Jurkat, Clone E6-1 (cell line): ENCODE measurements around the gene RUSF1. TPM values are rescaled to one million over a fixed set of nuclear protein-coding genes. Genes with fewer than 3 reads are reported as not detected.
"Not testable (repeated sequence)": the region's sequence is repeated elsewhere in the genome, so short reads cannot be mapped to it uniquely, and the experiment has no call there.

Experiments used
- DNase-seq: peaks from one replicate; pipeline ENCODE4 v3.0.0-alpha.2; 2011; ENCODE audit warnings: low read depth, low spot score
- H3K4me3 ChIP-seq: 2 replicates; pipeline ENCODE4 v1.5.1; 2011; ENCODE audit warnings: mild to moderate bottlenecking, low read length, control low read depth, moderate library complexity
- polyA plus RNA-seq: library from polyadenylated mRNA; unstranded; fragments of >200 nt; gene quantifications from one replicate; pipeline ENCODE4 v1.2.1, GENCODE V29; 2012; ENCODE audit warnings: missing spikeins; ENCODE audit not compliant: insufficient read length, insufficient read depth

Gene RUSF1
- polyA plus RNA-seq, result 106 TPM

DNA sequence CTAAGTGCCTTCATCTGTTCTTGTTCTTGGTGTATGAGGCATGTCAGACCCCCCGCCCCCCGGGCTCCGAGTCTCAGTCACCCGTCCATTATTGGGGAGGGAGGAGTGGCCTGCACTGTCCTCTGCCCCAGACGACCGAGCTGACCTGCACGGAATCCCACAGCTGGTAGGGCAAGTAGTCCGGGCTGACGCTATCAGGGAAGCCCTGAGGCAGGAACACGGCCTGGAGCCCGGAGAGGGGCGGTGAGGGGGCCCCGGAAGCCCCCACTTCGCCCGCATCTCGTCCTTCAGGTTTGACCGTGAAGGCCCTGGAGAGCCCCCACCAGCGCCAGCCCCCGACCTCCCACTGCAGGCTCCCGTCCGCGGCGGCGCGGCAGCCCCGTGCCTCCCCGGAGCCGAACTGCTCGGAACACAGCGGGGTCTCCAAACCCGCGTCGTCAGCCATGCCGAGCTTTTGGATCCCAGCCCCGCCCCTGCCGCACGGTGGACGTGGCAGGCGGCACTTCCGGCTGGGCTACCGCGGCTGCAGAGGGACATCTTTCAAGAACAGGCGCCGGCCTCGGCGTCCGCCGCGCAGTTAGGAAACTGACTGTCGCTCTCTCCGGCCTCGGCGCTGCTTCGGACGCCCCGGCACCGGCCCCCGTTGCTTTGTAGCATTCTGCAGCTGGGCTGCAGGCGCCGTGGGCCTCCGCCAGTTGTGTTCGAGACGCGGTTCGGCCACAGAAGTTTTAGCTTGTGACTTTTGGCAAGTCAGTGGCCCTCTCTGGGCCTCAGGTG, at the start of gene RUSF1:
RUSF1 (minus strand) TSS at position 463 of the 777 bp plus-strand sequence; CDS start at position 445, 18 bp downstream.
- DNase-seq, result peak; percentile 75
- H3K4me3 ChIP-seq, result peak within 1 kb of the TSS; percentile 73

DNA sequence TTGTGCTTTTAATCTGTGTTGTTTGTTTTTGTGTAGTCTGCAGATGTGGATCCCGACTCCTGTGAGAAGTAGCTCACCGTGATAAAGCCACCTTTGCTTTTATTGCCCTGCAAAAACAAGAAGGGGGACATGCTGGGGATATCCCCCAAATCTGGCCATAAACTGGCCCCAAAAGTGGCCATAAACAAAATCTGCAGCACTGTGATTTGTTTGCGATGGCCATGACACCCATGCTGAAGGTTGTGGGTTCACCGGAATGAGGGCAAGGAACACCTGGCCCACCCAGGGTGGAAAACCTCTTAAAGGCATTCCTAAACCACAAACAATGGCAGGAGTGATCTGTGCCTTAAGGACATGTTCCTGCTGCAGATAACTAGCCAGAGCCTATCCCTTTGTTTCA, 34.6 kb upstream of the RUSF1 start:
- no peak for DNase-seq
- H3K4me3 ChIP-seq, result no peak overlapping the region

DNA sequence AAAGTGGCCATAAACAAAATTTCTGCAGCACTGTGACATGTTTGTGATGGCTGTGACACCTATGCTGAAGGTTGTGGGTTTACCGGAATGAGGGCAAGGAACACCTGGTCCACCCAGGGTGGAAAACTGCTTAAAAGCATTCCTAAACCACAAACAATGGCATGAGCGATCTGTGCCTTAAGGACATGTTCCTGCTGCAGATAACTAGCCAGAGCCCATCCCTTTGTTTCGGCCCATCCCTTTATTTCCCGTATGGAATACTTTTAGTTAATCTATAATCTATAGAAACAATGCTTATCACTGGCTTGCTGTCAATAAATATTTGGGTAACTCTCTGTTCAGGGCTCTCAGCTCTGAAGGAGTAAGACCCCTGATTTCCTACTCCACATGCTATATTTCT, 31.6 kb upstream of the RUSF1 start:
- DNase-seq, H3K4me3 ChIP-seq: not testable (repeated sequence)

DNA sequence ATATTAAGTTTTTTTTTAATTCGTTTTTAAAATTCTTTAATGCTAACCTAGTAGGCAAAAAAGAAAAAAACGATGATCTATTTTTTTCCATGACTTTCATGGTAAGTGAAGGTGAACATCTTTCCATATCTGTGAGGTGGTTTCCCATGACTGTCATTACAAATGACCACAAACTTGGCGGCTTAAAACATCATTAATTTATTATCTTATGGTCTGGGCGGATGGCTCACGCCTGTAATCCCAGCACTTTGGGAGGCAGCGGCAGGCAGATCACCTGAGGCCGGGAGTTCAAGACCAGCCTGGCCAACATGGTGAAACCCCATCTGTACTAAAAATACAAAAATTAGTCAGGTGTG, 30.0 kb upstream of the RUSF1 start:
- H3K4me3 ChIP-seq, DNase-seq: not testable (repeated sequence)

DNA sequence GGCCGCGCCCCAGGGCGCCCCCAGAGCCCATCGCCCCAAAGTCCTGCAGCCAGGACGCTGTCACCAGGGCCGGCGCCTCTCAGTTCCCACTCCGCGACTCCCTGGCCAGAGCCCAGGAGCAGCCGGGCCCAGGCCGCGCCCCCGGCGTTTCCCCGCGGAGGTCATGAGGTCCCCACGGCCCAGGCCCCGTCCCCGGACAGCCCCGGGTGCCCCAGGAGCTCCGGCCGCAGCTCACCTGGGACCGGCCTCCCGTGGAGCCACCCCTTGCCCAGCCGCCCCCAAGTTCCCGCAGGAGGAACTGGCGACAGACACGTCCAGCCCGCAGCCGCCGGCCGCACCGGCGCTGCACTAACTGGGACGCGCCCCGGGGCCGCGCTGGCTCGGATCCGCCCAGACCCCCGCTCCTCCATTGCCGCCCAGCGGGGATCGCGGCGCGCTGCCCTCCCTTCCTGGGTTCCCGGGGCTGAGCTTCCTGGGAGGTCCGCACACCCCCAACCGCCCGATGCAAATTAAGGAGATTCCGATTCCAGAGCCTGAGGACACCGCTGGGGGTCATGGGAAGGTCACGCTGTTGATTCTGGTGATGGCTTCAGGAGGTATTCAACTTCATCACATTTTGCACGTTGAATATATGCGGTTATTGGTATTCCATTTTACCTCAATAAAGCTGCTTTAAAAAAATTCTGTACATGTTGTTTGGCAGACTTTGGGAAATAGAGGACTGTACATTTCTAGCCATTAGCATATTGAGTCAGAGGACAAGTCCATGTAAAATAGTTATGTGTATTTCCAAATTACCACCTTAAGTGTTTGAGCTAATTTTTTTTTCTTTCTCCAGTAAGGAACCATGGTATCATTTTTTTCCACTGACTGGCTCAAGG, 29.4 kb upstream of the RUSF1 start:
- no peak for DNase-seq
- no peak overlapping the region for H3K4me3 ChIP-seq

DNA sequence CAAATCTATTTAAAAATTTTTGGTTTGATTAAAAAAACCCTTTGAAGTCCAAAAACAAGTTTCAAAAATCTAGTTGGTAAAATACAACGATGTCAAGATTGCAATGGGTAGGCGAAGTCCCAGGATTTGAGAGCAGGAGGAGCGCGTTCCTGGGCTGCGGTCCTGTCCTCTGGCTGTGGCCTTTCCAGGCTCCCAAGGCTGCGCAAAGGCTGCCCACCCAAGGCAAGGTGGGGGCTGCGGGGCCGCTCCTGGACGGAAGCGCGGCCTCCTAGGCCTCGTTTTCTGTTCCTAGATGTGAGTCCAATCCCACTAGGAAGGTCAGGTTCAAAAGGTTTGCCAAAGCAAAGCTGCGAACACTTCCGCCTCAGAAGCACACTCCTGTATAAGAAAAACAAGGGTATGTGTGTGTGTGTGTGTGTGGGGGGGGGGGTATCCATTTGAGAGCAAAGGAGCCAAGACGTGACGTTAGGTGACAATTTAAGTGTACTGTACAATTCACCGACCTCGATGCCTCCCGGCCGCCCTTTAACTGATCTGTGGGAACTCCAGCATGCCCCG, 28.7 kb upstream of the RUSF1 start:
- H3K4me3 ChIP-seq, result no peak overlapping the region

DNA sequence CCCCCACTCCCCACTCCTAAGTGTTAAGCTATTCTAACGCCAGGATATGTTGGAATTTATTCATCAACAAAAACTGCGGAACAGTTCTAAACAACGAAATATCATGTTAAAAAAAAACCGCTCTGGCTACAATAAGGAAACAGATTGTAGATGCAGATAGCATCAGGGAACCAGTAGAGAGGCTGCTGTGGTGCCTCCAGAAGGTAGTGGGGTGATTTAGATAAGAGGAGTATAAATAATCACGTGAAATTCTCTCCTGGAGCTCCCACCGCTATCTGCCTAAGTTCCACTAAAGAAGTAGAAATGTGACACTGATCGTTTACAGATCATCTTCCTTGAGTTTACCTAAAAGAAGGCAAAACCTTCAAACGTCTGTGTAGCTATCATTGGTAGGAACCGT, 27.5 kb upstream of the RUSF1 start:
- peak; percentile 79 for DNase-seq

More for the DNA sequence above, 28.7 kb upstream of the RUSF1 start:
- no peak for DNase-seq

DNA sequence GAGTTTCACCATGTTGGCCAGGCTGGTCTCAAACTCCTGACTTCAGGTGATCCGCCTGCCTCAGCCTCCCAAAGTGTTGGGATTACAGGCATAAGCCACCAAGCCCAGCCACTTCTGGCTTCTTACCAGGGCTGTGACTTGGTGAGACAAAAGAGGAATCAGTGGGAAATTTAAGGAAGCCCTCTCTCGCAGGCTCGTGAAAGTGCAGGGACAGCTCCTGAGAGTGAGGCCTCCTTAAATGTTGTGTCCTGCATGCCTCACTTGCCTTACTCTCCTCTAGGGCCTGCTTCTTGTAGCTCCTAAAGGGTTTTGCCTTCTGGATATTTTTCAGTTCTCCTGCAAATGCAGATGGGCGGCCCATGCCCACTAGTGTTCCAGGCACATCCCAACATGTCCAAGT, 24.7 kb upstream of the RUSF1 start:
- no peak for DNase-seq
- H3K4me3 ChIP-seq, result no peak overlapping the region

More for the DNA sequence above, 27.5 kb upstream of the RUSF1 start:
- peak overlapping the region; percentile 8 for H3K4me3 ChIP-seq

DNA sequence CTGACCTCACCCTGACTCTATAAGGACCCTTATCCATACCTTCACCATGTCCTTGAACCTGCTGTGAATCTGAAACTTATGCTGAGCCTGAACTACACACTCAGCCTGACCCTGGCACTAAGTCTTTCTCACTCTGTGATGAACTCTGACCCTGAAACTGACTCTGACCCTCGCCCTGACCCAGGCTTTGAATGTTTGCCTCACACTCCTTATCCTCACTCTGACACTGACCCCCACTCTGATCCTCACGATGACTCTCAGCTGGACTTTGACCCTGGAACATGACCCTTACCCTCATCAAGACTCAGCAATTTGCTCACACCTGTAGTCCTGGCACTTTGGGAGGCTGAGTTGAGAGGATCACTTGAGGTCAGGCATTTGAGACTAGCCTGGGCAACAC, 23.9 kb upstream of the RUSF1 start:
- no peak overlapping the region for H3K4me3 ChIP-seq
- DNase-seq, result no peak

DNA sequence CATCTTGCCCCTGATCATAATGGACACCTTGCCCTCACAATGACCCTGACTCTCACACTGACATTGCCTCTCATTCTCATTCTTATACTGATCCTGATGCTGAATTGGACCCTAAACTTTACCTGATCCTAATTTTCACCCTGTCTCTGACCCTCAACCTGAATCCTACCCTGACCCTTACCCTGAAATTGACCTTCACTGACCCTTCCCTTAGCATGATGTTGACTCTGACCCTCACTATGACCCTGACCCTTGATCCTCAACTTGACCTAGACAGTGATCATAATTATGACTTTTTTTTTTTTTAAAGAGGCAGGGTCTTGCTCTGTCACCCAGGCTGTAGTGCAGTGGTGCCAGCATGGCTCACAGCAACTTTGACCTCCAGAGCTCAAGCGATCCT, 22.9 kb upstream of the RUSF1 start:
- H3K4me3 ChIP-seq, result no peak overlapping the region
- no peak for DNase-seq

DNA sequence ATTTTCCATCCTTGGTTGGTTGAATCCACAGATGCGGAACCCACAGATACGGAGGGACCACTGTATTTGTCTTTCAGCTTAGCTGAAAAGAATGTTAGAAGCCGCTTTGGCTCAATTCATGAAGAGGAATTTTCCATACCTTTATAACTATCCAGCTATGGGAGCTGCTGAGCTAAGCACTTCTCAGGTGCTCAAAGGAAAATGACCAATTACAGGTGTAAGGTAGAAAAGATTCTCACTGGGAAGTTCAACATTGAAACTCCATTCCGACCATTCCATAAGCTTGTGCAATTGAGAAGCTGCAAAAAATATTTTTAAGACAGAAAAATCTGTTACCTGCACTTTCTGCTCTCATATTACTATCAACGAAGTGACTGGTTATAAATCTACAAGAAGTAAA, 22.2 kb upstream of the RUSF1 start:
- DNase-seq, result no peak
- H3K4me3 ChIP-seq, result no peak overlapping the region

DNA sequence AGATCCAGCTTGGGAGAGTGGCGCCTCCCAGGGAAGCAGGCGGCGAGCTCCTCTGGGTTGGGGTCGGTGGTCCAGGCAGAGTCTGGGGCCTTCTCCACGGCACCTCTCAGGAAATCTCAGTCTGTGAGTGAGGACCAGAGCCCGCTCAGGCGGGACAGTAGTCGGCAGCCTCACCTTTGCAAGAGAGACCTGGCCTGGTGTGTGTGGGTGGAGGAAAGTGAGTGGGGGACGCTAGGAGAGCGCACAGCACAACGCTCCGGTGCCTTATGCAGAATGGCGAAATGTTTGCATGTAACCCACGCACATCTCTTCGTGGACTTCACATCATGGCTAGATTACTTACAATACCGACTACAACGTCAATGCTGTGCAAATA, 21.7 kb upstream of the RUSF1 start:
- no peak for DNase-seq
- H3K4me3 ChIP-seq, result no peak overlapping the region

DNA sequence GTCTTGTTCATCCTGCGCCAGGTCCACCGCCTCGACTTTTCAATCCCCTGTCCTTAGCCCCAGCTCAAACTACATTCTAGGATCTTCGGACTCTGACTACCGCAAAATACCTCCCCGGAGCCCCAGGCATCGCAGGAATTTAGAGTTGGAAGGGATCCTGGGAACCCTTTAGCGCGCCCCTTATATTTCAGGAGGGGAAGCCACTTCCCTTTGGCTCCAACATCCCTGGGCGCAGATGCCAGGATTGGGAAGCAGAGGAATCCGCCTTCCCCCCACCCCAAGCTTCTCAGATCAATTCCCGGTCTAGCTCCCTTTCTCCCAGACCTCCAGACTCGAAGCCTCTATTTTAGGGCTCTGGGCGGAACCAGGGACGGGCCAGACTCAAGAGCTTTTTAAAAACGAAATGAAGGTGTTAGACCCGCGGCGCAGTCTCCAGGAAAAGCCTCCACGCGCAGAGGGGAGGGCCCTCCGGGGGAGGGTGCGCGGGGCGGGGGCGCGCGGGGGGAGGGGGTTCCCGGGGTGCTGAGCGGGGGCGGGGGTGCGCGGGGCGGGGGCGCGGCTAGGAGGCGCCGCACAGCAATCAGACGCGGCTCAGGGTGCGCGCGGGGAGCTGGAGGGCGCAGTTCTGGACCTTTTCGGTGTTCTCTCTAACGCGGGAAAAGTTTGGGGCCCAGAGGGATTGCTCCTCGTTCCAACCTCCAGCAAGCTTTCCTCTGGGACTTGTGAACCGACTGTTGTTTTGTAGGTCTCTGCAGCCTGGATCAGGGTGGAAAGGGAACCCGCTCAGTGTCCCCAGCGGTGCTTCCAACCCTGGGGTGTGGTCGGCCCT, 21.1 kb upstream of the RUSF1 start:
- DNase-seq, result no peak
- no peak overlapping the region for H3K4me3 ChIP-seq

DNA sequence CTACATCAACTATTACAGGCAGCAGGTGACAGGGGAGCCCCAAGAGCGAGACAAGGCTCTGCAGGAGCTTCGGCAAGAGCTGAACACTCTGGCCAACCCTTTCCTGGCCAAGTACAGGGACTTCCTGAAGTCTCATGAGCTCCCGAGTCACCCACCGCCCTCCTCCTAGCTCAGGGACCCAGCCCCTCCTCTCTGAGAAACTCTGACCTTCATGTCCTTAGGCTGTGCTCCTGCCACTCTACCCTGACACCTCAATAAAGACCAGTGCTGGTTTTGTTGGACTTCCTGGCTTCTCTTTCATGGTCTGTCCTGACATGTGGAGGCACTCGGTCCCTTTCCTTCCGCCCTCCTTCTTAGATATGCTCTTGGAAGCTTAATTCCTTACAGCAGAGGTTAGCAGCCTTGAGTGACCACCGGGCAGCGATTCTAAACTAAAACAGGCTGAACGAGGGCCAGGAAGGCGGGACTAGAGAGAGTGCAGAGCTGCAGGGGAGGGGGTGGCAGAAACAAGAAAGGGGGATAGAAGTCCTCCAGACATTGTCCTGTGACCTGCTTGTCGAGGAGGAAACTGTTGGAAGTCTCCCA, 20.4 kb upstream of the RUSF1 start:
- no peak overlapping the region for H3K4me3 ChIP-seq
- no peak for DNase-seq

DNA sequence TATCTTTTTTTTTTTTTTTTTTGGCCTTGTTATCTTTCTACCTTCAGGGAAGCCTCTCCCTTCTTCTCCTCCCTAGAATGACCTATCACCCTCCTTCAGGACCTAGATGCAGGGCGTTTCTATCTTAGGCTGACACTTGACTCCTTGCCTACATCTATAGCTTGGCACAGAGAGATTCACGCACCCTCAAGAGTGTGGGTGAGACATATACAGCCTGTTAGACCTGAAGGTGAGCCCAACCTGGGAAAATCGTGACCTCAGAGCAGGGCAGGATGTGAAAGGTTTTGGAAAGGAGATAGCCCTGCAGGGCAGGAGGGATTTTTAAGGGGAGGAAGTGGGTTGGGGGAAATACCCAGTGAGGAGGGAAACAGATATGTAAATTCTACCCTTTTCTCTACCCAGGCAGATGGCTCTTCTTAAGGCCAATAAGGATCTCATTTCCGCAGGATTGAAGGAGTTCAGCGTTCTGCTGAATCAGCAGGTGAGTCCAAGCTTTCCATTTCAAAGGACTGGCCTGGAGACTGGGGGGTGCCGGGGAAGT, 19.6 kb upstream of the RUSF1 start, which contains the start of gene AHSP:
AHSP (plus strand) TSS at position 167 of the 541 bp plus-strand sequence; CDS start at position 407, 240 bp downstream.
- no peak within 1 kb of the TSS for H3K4me3 ChIP-seq
- no peak for DNase-seq

DNA sequence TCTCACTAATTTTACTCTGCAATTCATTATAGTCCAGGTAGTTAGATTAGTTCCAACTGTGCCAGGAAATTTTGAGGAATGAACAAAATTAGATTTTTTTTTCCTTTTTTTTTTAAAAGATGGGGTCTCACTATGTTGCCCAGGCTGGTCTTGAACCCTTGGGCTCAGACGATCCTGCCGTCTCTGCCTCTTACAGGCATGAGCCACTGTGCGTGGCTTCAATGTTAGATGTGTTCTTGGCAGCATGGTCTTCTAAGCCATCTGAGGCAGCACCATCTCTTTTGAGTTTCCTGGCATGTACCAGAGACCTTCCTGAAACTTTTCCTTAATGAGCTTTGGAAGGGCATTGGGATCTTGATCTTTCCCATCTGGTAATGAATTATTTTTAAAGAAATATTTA, 16.9 kb upstream of the RUSF1 start:
- H3K4me3 ChIP-seq, result no peak overlapping the region
- no peak for DNase-seq

DNA sequence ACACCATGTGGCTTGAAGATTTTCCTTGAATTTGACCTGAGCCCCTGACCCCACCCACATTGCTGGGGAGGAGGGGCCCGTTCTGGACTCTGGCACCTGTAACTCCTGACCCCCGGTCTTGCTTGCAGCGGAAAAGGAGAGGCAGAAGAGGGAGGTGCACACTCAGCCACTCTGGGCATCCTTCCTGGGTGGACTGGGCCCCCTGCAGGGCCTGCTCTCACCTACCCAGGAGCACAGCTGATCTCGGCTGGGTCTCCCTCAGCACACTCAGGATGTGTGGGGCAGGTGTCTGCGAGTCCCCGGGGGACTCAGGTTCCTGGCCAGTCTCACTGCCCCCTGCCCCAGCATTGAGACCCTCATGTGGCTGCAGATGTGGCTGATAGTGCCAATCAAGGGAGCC, 15.6 kb upstream of the RUSF1 start:
- not testable (repeated sequence) for DNase-seq, H3K4me3 ChIP-seq

DNA sequence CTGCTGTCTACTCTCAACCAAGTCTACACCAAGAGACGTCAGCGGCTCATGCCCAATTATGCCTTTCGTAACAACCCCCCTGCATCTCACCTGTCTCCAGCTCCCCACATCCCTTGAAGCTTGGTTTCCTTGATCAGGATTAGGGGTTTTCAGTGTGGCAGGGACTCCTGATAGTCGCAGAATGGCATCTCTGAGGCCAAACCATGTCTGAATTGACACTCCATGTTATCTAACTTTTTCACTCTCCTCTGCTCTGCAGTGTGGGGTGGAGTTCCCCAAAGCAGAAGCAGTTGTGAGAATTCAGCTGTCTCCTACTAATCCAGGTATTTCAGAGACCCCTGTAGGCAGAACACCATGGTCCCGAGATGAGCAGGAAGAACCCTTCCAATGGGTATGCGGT, 13.9 kb upstream of the RUSF1 start:
- H3K4me3 ChIP-seq, result no peak overlapping the region
- DNase-seq, result no peak
